K562 (cell line): ENCODE measurements around the gene CCDC85B. TPM values are rescaled to one million over a fixed set of nuclear protein-coding genes. Genes with fewer than 3 reads are reported as not detected.

ENCODE experiments used
- CEBPG ChIP-seq, 3 experiments: fragments of 200-800 bp in 1 of 3; sonication (Bioruptor generic) in 1 of 3; sonication (generic) in 1 of 3; formaldehyde crosslinking in 1 of 3; IDR thresholded peaks in 2 of 3; conservative IDR thresholded peaks in 1 of 3; 2 replicates each; pipeline versions ENCODE4 v1.6.1 to v1.8.0; 2016 to 2022; ENCODE audit warnings: missing compliant biosample characterization in 2 of 3, missing genetic modification characterization in 2 of 3, mild to moderate bottlenecking in 1 of 3, missing genetic modification reagents in 1 of 3
- HDAC2 ChIP-seq: fragments of 450-650 bp; IDR thresholded peaks from 2 replicates; pipeline ENCODE4 v1.6.1; 2016; ENCODE audit warnings: mild to moderate bottlenecking
- MYC ChIP-seq, 2 experiments: fragments of 250-450 bp in 1 of 2; sonication (Bioruptor Pico) in 1 of 2; IDR thresholded peaks; 2 replicates each; pipeline versions ENCODE4 v1.5.1 to v1.6.1; 2012 to 2021; ENCODE audit warnings: low read depth in 2 of 2, borderline replicate concordance in 1 of 2, improper control_type of control experiment in 1 of 2, low read length in 1 of 2, mild to moderate bottlenecking in 1 of 2, moderate library complexity in 1 of 2
- NEUROD1 ChIP-seq: fragments of 150-350 bp; IDR thresholded peaks from 2 replicates; pipeline ENCODE4 v1.6.1; 2014; ENCODE audit warnings: borderline replicate concordance, low read length, low read depth; ENCODE audit not compliant: partially characterized antibody
- NONO ChIP-seq, 2 experiments: fragments of 200-400 bp in 1 of 2; fragments of 450-650 bp in 1 of 2; formaldehyde crosslinking in 1 of 2; IDR thresholded peaks; 2 replicates each; pipeline ENCODE4 v1.6.1; 2017; ENCODE audit warnings: low read depth in 2 of 2, mild to moderate bottlenecking in 2 of 2, moderate library complexity in 2 of 2, low read length in 1 of 2
- NRF1 ChIP-seq, 2 experiments: fragments of 450-650 bp; IDR thresholded peaks in 1 of 2; conservative IDR thresholded peaks in 1 of 2; 2 replicates each; pipeline ENCODE4 v1.6.1; 2014; ENCODE audit warnings: mild to moderate bottlenecking in 2 of 2
- PHB ChIP-seq: fragments of 250-450 bp; sonication (Bioruptor Pico); IDR thresholded peaks from 2 replicates; pipeline ENCODE4 v1.5.0; 2021
- POLR2G ChIP-seq: fragments of 200-400 bp; formaldehyde crosslinking; IDR thresholded peaks from 2 replicates; pipeline ENCODE4 v1.6.1; 2017; ENCODE audit warnings: low read depth, mild to moderate bottlenecking, antibody characterized with exemption, low read length, moderate library complexity
- PRPF4 ChIP-seq: fragments of 200-400 bp; formaldehyde crosslinking; IDR thresholded peaks from one replicate; pipeline ENCODE4 v1.6.1; 2017; ENCODE audit warnings: low read length, low read depth, mild to moderate bottlenecking; ENCODE audit not compliant: insufficient read depth, poor library complexity, severe bottlenecking
- REST ChIP-seq, 2 experiments: fragments of 450-650 bp; formaldehyde crosslinking in 1 of 2; IDR thresholded peaks; 2 replicates each; pipeline versions ENCODE4 v1.4.0 to v1.6.1; 2014 to 2020; ENCODE audit warnings: mild to moderate bottlenecking in 2 of 2, borderline replicate concordance in 1 of 2, low read depth in 1 of 2
- THAP7 ChIP-seq: fragments of 250-450 bp; sonication (Bioruptor Pico); IDR thresholded peaks from 2 replicates; pipeline ENCODE4 v1.5.0; 2021
- USF2 ChIP-seq: sonication (generic); formaldehyde crosslinking; IDR thresholded peaks from 2 replicates; pipeline ENCODE4 v1.5.0; 2020; ENCODE audit warnings: missing genetic modification reagents
- ZNF79 ChIP-seq: fragments of 250-450 bp; sonication (Bioruptor Pico); IDR thresholded peaks from 2 replicates; pipeline ENCODE4 v1.4.0; 2020; ENCODE audit warnings: low read depth, mild to moderate bottlenecking, moderate library complexity
- polyA plus RNA-seq, 8 experiments: library from polyadenylated mRNA; depleted of rRNA in 4 of 8; stranded (reverse) in 5 of 8; unstranded in 3 of 8; fragments of >200 nt; fragmentation: Nextera tagmentation in 2 of 8; fragmentation: Illumina TruSeq in 1 of 8; extraction: Ambion mirVana in 2 of 8; extraction: Trizol in 1 of 8; gene quantifications; 2 replicates each; pipeline versions ENCODE4 v1.2.1 to v1.2.3, GENCODE V29; 2011 to 2014; ENCODE audit warnings: inconsistent platforms in 1 of 8, missing spikeins in 1 of 8
- total RNA-seq, 7 experiments: library from RNA; depleted of rRNA in 6 of 7; stranded (reverse); fragments of >200 nt in 6 of 7; fragmentation: Illumina TruSeq in 2 of 7; extraction: Trizol in 2 of 7; gene quantifications; 2 replicates each; pipeline versions ENCODE4 v1.2.1 to v1.2.3, GENCODE V29; 2011 to 2021; ENCODE audit warnings: low replicate concordance in 1 of 7

The CCDC85B gene
- total and polyA plus RNA-seq, 9 of the 15 experiments (the other 6 are each of a cell fraction or from before 2014, with no cell fraction given) = 0.14 to 138 (median 6.2) TPM

- TF ChIP-seq NEUROD1 (peak; percentile 5), PRPF4 (peak; percentile 90), MYC (IDR thresholded peaks at IDR 0.05; ENCODE audit: low read depth, low read length) (no peak; the same call in 1 of the 2 replicates), MYC (CRISPR knock-in tag; IDR thresholded peaks at IDR 0.05; ENCODE audit: borderline replicate concordance, low read depth) (0 out of 2 replicates have a peak, but pooled peaks have one; percentile 46), HDAC2 (peak; percentile 75; the same call in 1 of the 2 replicates), ZNF79 (CRISPR knock-in tag) (no peak), PHB (CRISPR knock-in tag) (0 out of 2 replicates have a peak, but pooled peaks have one; percentile 29), REST (IDR thresholded peaks at IDR 0.05; ENCODE audit: borderline replicate concordance) (peak; percentile 47; the same call in 1 of the 2 replicates), REST (CRISPR knock-in tag; IDR thresholded peaks at IDR 0.05; ENCODE audit: low read depth) (no peak), THAP7 (CRISPR knock-in tag) (0 out of 2 replicates have a peak, but pooled peaks have one; percentile 7), POLR2G (no peak), NONO (IDR thresholded peaks at IDR 0.05; ENCODE audit: low read depth in 2 of 2, low read length in 1 of 2) (0 out of 4 replicates have a peak, but pooled peaks of 1 of the 2 experiments have one; percentile 4), CEBPG (CRISPR knock-in tag; IDR thresholded peaks at IDR 0.05) (peak; percentile 40; the same call in 1 of the 2 replicates), CEBPG (tag; conservative IDR thresholded peaks at IDR 0.05 in 1 of 2, IDR thresholded peaks at IDR 0.05 in 1 of 2) (no peak), NRF1 (conservative IDR thresholded peaks at IDR 0.05 in 1 of 2, IDR thresholded peaks at IDR 0.05 in 1 of 2) (peak; percentile 85 to 88), USF2 (CRISPR knock-in tag) (peak; percentile 95)
These were observed 33.6 kb upstream of the CCDC85B start (continued) for GRCh38 chr11:65856689-65857499.
